K562 (cell line): Measurements from ENCODE around the gene SMAD4. TPM values are rescaled to one million over a fixed set of nuclear protein-coding genes. Genes with fewer than 3 reads are reported as not detected.

Experiments
- ATAC-seq: fragments of 200-7000 bp; cut with Tn5 transposase; 3 replicates; pipeline ENCODE4 v1.9.1; 2020; ENCODE audit warnings: moderate library complexity
- BruUV-seq: library from RNA; stranded (reverse); fragments of 400-500 nt; replicated peaks from 2 replicates; lab custom pipeline; 2021; lab: Mats Ljungman, UMichigan
- CTCF ChIA-PET: fragments of 300-600 bp; formaldehyde crosslinking; extraction: SDS; loops from one replicate; lab custom pipeline; 2021; ENCODE audit warnings: low intra/inter-chr PET ratio; lab: Yijun Ruan, JAX
- POLR2A ChIA-PET: fragments of 300-600, 350-650 bp; sonication (Branson Sonifier 250); formaldehyde crosslinking; extraction: SDS; loops from one replicate; lab custom pipeline; 2021; ENCODE audit warnings: antibody characterized with exemption, inconsistent platforms; lab: Yijun Ruan, JAX
- DNase-seq, 4 experiments: peaks; one replicate each; pipeline versions ENCODE4 v3.0.0 to v3.0.0-alpha.2; 2011 to 2018; ENCODE audit warnings: low spot score in 3 of 4, mixed read lengths in 3 of 4; ENCODE audit errors: extremely low read depth in 1 of 4
- FAIRE-seq: peaks from 2 replicates; lab custom pipeline; 2011; peaks lifted over from hg19 to GRCh38; lab: Jason Lieb, UNC
- H2AFZ ChIP-seq: 2 replicates; pipeline ENCODE4 v1.6.0; 2011; ENCODE audit warnings: low read depth, low read length, control low read depth, inconsistent platforms
- H3K27ac ChIP-seq: fragments of 200-600 bp; 3 replicates; pipeline ENCODE4 v1.8.0; 2011; ENCODE audit warnings: low read depth, mild to moderate bottlenecking, control low read depth, inconsistent platforms, low read length, moderate library complexity, mixed read lengths; ENCODE audit errors: extremely low read depth
- H3K27me3 ChIP-seq, 2 experiments: fragments of 300-600 bp in 1 of 2; 2 replicates in 1 of 2; 3 replicates in 1 of 2; pipeline versions ENCODE4 v1.6.0 to v1.8.0; 2011; ENCODE audit warnings: inconsistent platforms in 2 of 2, low read length in 2 of 2, mild to moderate bottlenecking in 1 of 2, mixed read lengths in 1 of 2, moderate library complexity in 1 of 2; ENCODE audit not compliant: control insufficient read depth in 2 of 2, insufficient read depth in 2 of 2
- H3K36me3 ChIP-seq: fragments of 300-600 bp; 3 replicates; pipeline ENCODE4 v1.8.0; 2011; ENCODE audit warnings: mild to moderate bottlenecking, low read length, inconsistent platforms; ENCODE audit not compliant: control insufficient read depth, insufficient read depth
- H3K4me1 ChIP-seq, 2 experiments: fragments of 200-600 bp in 1 of 2; replicated peaks in 1 of 2; 2 replicates in 1 of 2; 3 replicates in 1 of 2; pipeline versions ENCODE4 v1.5.1 to v1.8.0; 2011; ENCODE audit warnings: inconsistent platforms in 2 of 2, low read length in 2 of 2, mild to moderate bottlenecking in 1 of 2, mixed read lengths in 1 of 2, moderate library complexity in 1 of 2; ENCODE audit not compliant: control insufficient read depth in 2 of 2, insufficient read depth in 2 of 2
- H3K4me2 ChIP-seq: 2 replicates; pipeline ENCODE4 v1.6.1; 2011; ENCODE audit warnings: low read length, control low read depth, inconsistent platforms, mixed read lengths; ENCODE audit not compliant: insufficient read depth
- H3K4me3 ChIP-seq: fragments of 200-600 bp; sonication (generic), shearing (Covaris generic); 2 replicates; pipeline ENCODE4 v1.5.1; 2016; ENCODE audit warnings: control low read depth, inconsistent platforms
- H3K79me2 ChIP-seq: fragments of 200-600 bp; 3 replicates; pipeline ENCODE4 v1.8.0; 2011; ENCODE audit warnings: low read length, inconsistent platforms; ENCODE audit not compliant: control insufficient read depth, insufficient read depth
- H3K9ac ChIP-seq, 2 experiments: 2 replicates each; pipeline versions ENCODE4 v1.6.0 to v1.6.1; 2011; ENCODE audit warnings: low read depth in 2 of 2, low read length in 2 of 2, control low read depth in 1 of 2, inconsistent platforms in 1 of 2, mild to moderate bottlenecking in 1 of 2, mixed read lengths in 1 of 2; ENCODE audit not compliant: insufficient read depth in 1 of 2
- H3K9me1 ChIP-seq: one replicate; pipeline ENCODE4 v1.6.0; 2011; ENCODE audit warnings: inconsistent platforms, mild to moderate bottlenecking, low read length, moderate library complexity; ENCODE audit not compliant: control insufficient read depth, insufficient read depth
- H3K9me3 ChIP-seq: replicated peaks from 2 replicates; pipeline ENCODE4 v1.5.1; 2011; ENCODE audit warnings: low read depth, low read length, inconsistent platforms; ENCODE audit not compliant: control insufficient read depth, insufficient read depth
- H4K20me1 ChIP-seq: replicated peaks from 2 replicates; pipeline ENCODE4 v1.6.1; 2011; ENCODE audit warnings: low read length, inconsistent platforms, mixed read lengths; ENCODE audit not compliant: control insufficient read depth, insufficient read depth
- CTCF ChIP-seq, 3 experiments: IDR thresholded peaks in 2 of 3; conservative IDR thresholded peaks in 1 of 3; 2 replicates each; pipeline ENCODE4 v1.5.1; 2011 to 2012; ENCODE audit warnings: low read length in 3 of 3, mild to moderate bottlenecking in 3 of 3, control low read depth in 2 of 3, improper control_type of control experiment in 1 of 3, inconsistent platforms in 1 of 3, low read depth in 1 of 3, mixed read lengths in 1 of 3, moderate library complexity in 1 of 3; ENCODE audit not compliant: insufficient read depth in 2 of 3
- MITF ChIP-seq: IDR thresholded peaks from 2 replicates; pipeline ENCODE4 v1.6.1; 2014; ENCODE audit warnings: antibody characterized with exemption
- RAD21 ChIP-seq, 2 experiments: fragments of 250-450 bp in 1 of 2; fragments of 450-650 bp in 1 of 2; sonication (Bioruptor Pico) in 1 of 2; formaldehyde crosslinking in 1 of 2; IDR thresholded peaks in 1 of 2; conservative IDR thresholded peaks in 1 of 2; 2 replicates each; pipeline versions ENCODE4 v1.4.0 to v1.8.0; 2020 to 2022; ENCODE audit warnings: mild to moderate bottlenecking in 2 of 2, moderate library complexity in 1 of 2
- REST ChIP-seq, 2 experiments: fragments of 450-650 bp; formaldehyde crosslinking in 1 of 2; IDR thresholded peaks; 2 replicates each; pipeline versions ENCODE4 v1.4.0 to v1.6.1; 2014 to 2020; ENCODE audit warnings: mild to moderate bottlenecking in 2 of 2, borderline replicate concordance in 1 of 2, low read depth in 1 of 2
- SIX5 ChIP-seq, 2 experiments: IDR thresholded peaks; 2 replicates each; pipeline ENCODE4 v1.6.1; 2011; ENCODE audit warnings: low read length in 2 of 2, borderline replicate concordance in 1 of 2, low read depth in 1 of 2, mild to moderate bottlenecking in 1 of 2, moderate library complexity in 1 of 2; ENCODE audit not compliant: insufficient read depth in 1 of 2
- TAF7 ChIP-seq: fragments of 450-650 bp; IDR thresholded peaks from 2 replicates; pipeline ENCODE4 v1.6.1; 2016; ENCODE audit warnings: missing genetic modification characterization, missing compliant biosample characterization
- ZNF384 ChIP-seq: IDR thresholded peaks from 2 replicates; pipeline ENCODE4 v1.6.1; 2012; ENCODE audit warnings: low read depth, low read length, improper control_type of control experiment
- WGBS: fragments of 100-300 bp; shearing (Covaris generic); methylation state at CpG from one replicate; pipeline ENCODE4 v1.1.6; 2016; ENCODE audit warnings: low coverage, mixed read lengths; ENCODE audit not compliant: insufficient coverage; ENCODE audit errors: missing lambda C conversion rate; 5-methylcytosine and 5-hydroxymethylcytosine counted together
- in situ Hi-C: fragments of 300-500 bp; cut with MboI; formaldehyde crosslinking; loops from 4 replicates; pipeline ENCODE4 v1.15.0; 2018; ENCODE audit warnings: inconsistent platforms, mixed read lengths
- intact Hi-C: fragments of 100-400 bp; cut with micrococcal nuclease; formaldehyde crosslinking; loops from 2 replicates; pipeline ENCODE4 v1.14.2; 2022
- polyA plus RNA-seq, 8 experiments: library from polyadenylated mRNA; depleted of rRNA in 4 of 8; stranded (reverse) in 5 of 8; unstranded in 3 of 8; fragments of >200 nt; fragmentation: Nextera tagmentation in 2 of 8; fragmentation: Illumina TruSeq in 1 of 8; extraction: Ambion mirVana in 2 of 8; extraction: Trizol in 1 of 8; gene quantifications; 2 replicates each; pipeline versions ENCODE4 v1.2.1 to v1.2.3, GENCODE V29; 2011 to 2014; ENCODE audit warnings: inconsistent platforms in 1 of 8, missing spikeins in 1 of 8
- total RNA-seq, 7 experiments: library from RNA; depleted of rRNA in 6 of 7; stranded (reverse); fragments of >200 nt in 6 of 7; fragmentation: Illumina TruSeq in 2 of 7; extraction: Trizol in 2 of 7; gene quantifications; 2 replicates each; pipeline versions ENCODE4 v1.2.1 to v1.2.3, GENCODE V29; 2011 to 2021; ENCODE audit warnings: low replicate concordance in 1 of 7

SMAD4 gene
- total and polyA plus RNA-seq, 9 of the 15 experiments (the other 6 are each of a cell fraction or from before 2014, with no cell fraction given), result 5.7 to 55.0 (median 39.4) TPM

- TF ChIP-seq SIX5 (IDR thresholded peaks at IDR 0.05; ENCODE audit: borderline replicate concordance in 1 of 2, insufficient read depth in 1 of 2, low read depth in 1 of 2, low read length in 2 of 2), result no peak
- peak; percentile 23 to 58; a peak in 2 of 4 replicates for TF ChIP-seq RAD21 (CRISPR knock-in tag; conservative IDR thresholded peaks at IDR 0.05 in 1 of 2, IDR thresholded peaks at IDR 0.05 in 1 of 2)
- no peak for TF ChIP-seq MITF
- peak; percentile 14; the same call in 1 of the 2 replicates for TF ChIP-seq REST (IDR thresholded peaks at IDR 0.05; ENCODE audit: borderline replicate concordance)
- TF ChIP-seq REST (CRISPR knock-in tag; IDR thresholded peaks at IDR 0.05; ENCODE audit: low read depth), result no peak
- TF ChIP-seq TAF7 (tag), result no peak
- TF ChIP-seq CTCF (IDR thresholded peaks at IDR 0.05 in 2 of 3, conservative IDR thresholded peaks at IDR 0.05 in 1 of 3; ENCODE audit: insufficient read depth in 2 of 3, low read depth in 1 of 3, low read length in 3 of 3), result peak in 2 of 3 experiments; percentile 33 to 39; a peak in 4 of 6 replicates
- TF ChIP-seq ZNF384, result no peak
- TF ChIP-seq, all 486 proteins: peak for 3
- Histone ChIP-seq H3K9me1 (no peaks in the 10 kb centered on the region), H3K4me2 (peak overlapping the region; percentile 38), H3K9ac (no peak overlapping the region), H2AFZ (peak overlapping the region; percentile 51; the same call in 1 of the 2 replicates), H3K27me3 (no peaks in the 10 kb centered on the region; a peak in 1 of 5 replicates), H4K20me1 (no peaks in the 10 kb centered on the region), H3K4me1 (peaks cover 5 to 20% of the 10 kb centered on the region in 2 experiments; a peak in 3 of 5 replicates), H3K27ac (peak overlapping the region; percentile 16; the same call in 1 of the 3 replicates), H3K79me2 (no peaks in the 10 kb centered on the region), H3K36me3 (no peaks in the 10 kb centered on the region), H3K9me3 (no peaks in the 10 kb centered on the region), H3K4me3 (no peak overlapping the region)
- CTCF ChIA-PET, result no interaction called here
- FAIRE-seq (peak; percentile 70), DNase-seq (peak in 1 of 4 experiments; percentile 34), ATAC-seq (peak; percentile 72)
- in situ Hi-C loops (no loop called here), intact Hi-C loops (loop anchor here (1.0 to 10.0 kb wide), 2 partner anchors 131 to 186 kb away; partner anchors contain the start of genes ME2 and MRO)
- WGBS, result 59% methylated on average over 5 of the region's 5 CpGs
- no TSS peak for BruUV-seq
- POLR2A ChIA-PET, result interaction anchor here (0.9 to 1.4 kb wide), 3 partner anchors 11 to 23 kb away, joined by 4 to 5 read pairs (median 5); partner anchors contain the start of gene SMAD4
These were observed 23.8 kb upstream of the SMAD4 start for GRCh38 chr18:51006061-51006818.
